GM12892 (cell line): Measurements from ENCODE around the gene DEFB132.

Source experiments
- POLR2A ChIP-seq: IDR thresholded peaks from 2 replicates; pipeline ENCODE4 v1.6.1; 2011; ENCODE audit warnings: low read depth, low read length, control low read depth
- POLR2AphosphoS5 ChIP-seq: IDR thresholded peaks from 2 replicates; pipeline ENCODE4 v1.6.1; 2011; ENCODE audit warnings: low read depth, low read length, control low read depth
- TAF1 ChIP-seq: IDR thresholded peaks from 2 replicates; pipeline ENCODE4 v1.6.1; 2011; ENCODE audit warnings: low read depth, mild to moderate bottlenecking, control low read depth, low read length, borderline replicate concordance

DNA sequence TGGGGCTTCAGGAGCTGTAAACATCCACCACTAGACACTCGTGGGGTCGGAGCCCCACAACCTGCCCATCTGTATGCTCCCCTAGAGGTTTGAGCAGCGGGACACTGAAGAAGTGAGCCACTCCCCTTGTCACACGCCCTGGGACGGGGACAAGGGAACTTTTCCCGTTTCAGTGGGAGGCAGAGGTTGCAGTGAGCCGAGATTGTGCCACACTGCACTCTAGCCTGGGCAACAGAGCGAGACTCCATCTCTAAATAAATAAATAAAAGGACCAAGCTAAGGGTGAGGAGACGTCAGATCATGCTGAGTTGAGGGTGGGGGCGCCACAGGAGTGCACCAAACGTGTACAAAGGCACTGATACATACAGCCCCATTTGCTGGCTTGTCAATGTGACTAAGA lies 48.2 kb downstream of the DEFB132 start:
- TF ChIP-seq POLR2AphosphoS5 (no peak), POLR2A (no peak), TAF1 (no peak)
